ENCODE measurements around the gene KAT6B. TPM values are rescaled to one million over a fixed set of nuclear protein-coding genes. Genes with fewer than 3 reads are reported as not detected.

KAT6B gene
- total and polyA plus RNA-seq, 10 of the 15 experiments (the other 5 are each of a cell fraction or from before 2014, with no cell fraction given) = 2.7 to 22.6 (median 15.7) TPM

GRCh38 chr10:74813381-74814259, 12.8 kb upstream of the KAT6B start:
- no peak for DNase-seq (ENCODE audit: low read depth, low spot score)
- H3K9me3 ChIP-seq (replicated peaks; ENCODE audit: control insufficient read depth, insufficient read depth, low read length) = peaks cover 8% of the 10 kb centered on the region
- ATAC-seq = no peak
- ChIA-PET CTCF (interaction anchor here (1.3 kb wide), 1 partner anchor 599 kb away, joined by 4 read pairs; no protein-coding TSS in a partner anchor), SMC1A (ENCODE audit: uncharacterized antibody, unreplicated experiment) (no interaction called here), POLR2A (no interaction called here), RAD21 (ENCODE audit: unreplicated experiment) (no interaction called here)
- no peaks in the 10 kb centered on the region for H3K27me3 ChIP-seq (replicated peaks in 1 of 2; ENCODE audit: control insufficient read depth in 2 of 2, insufficient read depth in 2 of 2, low read length in 1 of 2)
- H2AFZ ChIP-seq (ENCODE audit: control insufficient read depth, low read depth, low read length) = no peak overlapping the region
- H3K4me3 ChIP-seq = no peak overlapping the region
- 91% methylated on average over 52 of the region's 53 CpGs for WGBS (ENCODE audit: insufficient coverage, insufficient replicate concordance, low lambda C conversion rate, missing lambda C conversion rate)
- BruUV-seq (replicated peaks) = no TSS peak
- no peak overlapping the region for H3K4me2 ChIP-seq (ENCODE audit: control insufficient read depth, insufficient read depth)
- H3K4me1 ChIP-seq (ENCODE audit: control insufficient read depth, insufficient read depth, low read length) = no peaks in the 10 kb centered on the region
- no peak overlapping the region for H3K9ac ChIP-seq (ENCODE audit: control insufficient read depth, insufficient read depth, low read length)
- H3K27ac ChIP-seq (ENCODE audit: control insufficient read depth, insufficient read depth) = no peak overlapping the region
- in situ Hi-C loops (cut with MboI) (no loop called here), intact Hi-C loops (cut with micrococcal nuclease; ENCODE audit: unreplicated experiment) (no loop called here)
- no peaks in the 10 kb centered on the region for H3K36me3 ChIP-seq (ENCODE audit: control insufficient read depth in 2 of 2, insufficient read depth in 2 of 2, low read length in 1 of 2)
- H4K20me1 ChIP-seq (ENCODE audit: control insufficient read depth, insufficient read depth) = no peaks in the 10 kb centered on the region
- FAIRE-seq = no peak
- H3K79me2 ChIP-seq (ENCODE audit: control insufficient read depth, insufficient read depth, low read length) = no peaks in the 10 kb centered on the region
- TF ChIP-seq SPI1 (IDR thresholded peaks at IDR 0.05; ENCODE audit: borderline replicate concordance, insufficient read depth, low read depth, low read length) (no peak), LARP7 (IDR thresholded peaks at IDR 0.05) (no peak), DPF2 (IDR thresholded peaks at IDR 0.05) (no peak), FOXK2 (IDR thresholded peaks at IDR 0.05) (no peak), POLR2AphosphoS2 (IDR thresholded peaks at IDR 0.05; ENCODE audit: low read depth, low read length) (no peak), BHLHE40 (IDR thresholded peaks at IDR 0.05; ENCODE audit: borderline replicate concordance in 1 of 2, low read depth in 2 of 2, low read length in 1 of 2) (no peak), ZNF207 (IDR thresholded peaks at IDR 0.05; ENCODE audit: borderline replicate concordance) (no peak), SRF (IDR thresholded peaks at IDR 0.05; ENCODE audit: low read depth in 2 of 2, low read length in 2 of 2) (no peak), REST (IDR thresholded peaks at IDR 0.05; ENCODE audit: low read depth, low read length) (no peak), BCLAF1 (IDR thresholded peaks at IDR 0.05) (no peak), ATF3 (IDR thresholded peaks at IDR 0.05; ENCODE audit: borderline replicate concordance, extremely low read depth, low read depth, low read length) (no peak), NFXL1 (IDR thresholded peaks at IDR 0.05; ENCODE audit: borderline replicate concordance) (no peak), HDAC6 (IDR thresholded peaks at IDR 0.05; ENCODE audit: unreplicated experiment) (no peak)
